H1 (cell line): ENCODE data around the gene PC.

Experiments
- CHD2 ChIP-seq: IDR thresholded peaks from 2 replicates; pipeline ENCODE4 v1.6.1; 2012; ENCODE audit warnings: low read length, improper control_type of control experiment
- CTCF ChIP-seq, 3 experiments: IDR thresholded peaks; 1 replicate in 2 of 3; 2 replicates in 1 of 3; pipeline versions ENCODE4 v1.5.1 to v1.6.1; 2011; ENCODE audit warnings: low read length in 3 of 3, mild to moderate bottlenecking in 3 of 3, inconsistent platforms in 2 of 3, low read depth in 1 of 3, moderate library complexity in 1 of 3; ENCODE audit not compliant: insufficient read depth in 1 of 3; ENCODE audit errors: control extremely low read depth in 1 of 3
- EZH2 ChIP-seq: fragments of 200-600 bp; sonication (generic); IDR thresholded peaks from 2 replicates; pipeline ENCODE4 v1.7.1; 2012; ENCODE audit warnings: low read depth, mild to moderate bottlenecking, moderate library complexity, low read length, inconsistent platforms; ENCODE audit not compliant: severe bottlenecking
- JUND ChIP-seq: IDR thresholded peaks from 2 replicates; pipeline ENCODE4 v1.6.1; 2011; ENCODE audit warnings: mild to moderate bottlenecking, improper control_type of control experiment, low read length
- PHF8 ChIP-seq: fragments of 200-600 bp; sonication (generic); conservative IDR thresholded peaks from 2 replicates; pipeline ENCODE4 v1.7.1; 2012; ENCODE audit warnings: low read depth, mild to moderate bottlenecking, inconsistent platforms, low read length, moderate library complexity
- POLR2A ChIP-seq, 2 experiments: IDR thresholded peaks; 1 replicate in 1 of 2; 2 replicates in 1 of 2; pipeline ENCODE4 v1.6.1; 2011; ENCODE audit warnings: low read depth in 2 of 2, low read length in 2 of 2, mild to moderate bottlenecking in 2 of 2; ENCODE audit errors: control extremely low read depth in 1 of 2
- TAF1 ChIP-seq: IDR thresholded peaks from 2 replicates; pipeline ENCODE4 v1.6.1; 2011; ENCODE audit warnings: mild to moderate bottlenecking, low read depth, low read length
- TEAD4 ChIP-seq: IDR thresholded peaks from 2 replicates; pipeline ENCODE4 v1.6.1; 2012; ENCODE audit warnings: low read depth, low read length, inconsistent platforms, mixed read lengths
- YY1 ChIP-seq: IDR thresholded peaks from 2 replicates; pipeline ENCODE4 v1.6.1; 2011; ENCODE audit warnings: low read depth, mild to moderate bottlenecking, low read length

GRCh38 chr11:66933531-66933930 is 24.7 kb downstream of the PC start:
- no peak for TF ChIP-seq EZH2
- no peak for TF ChIP-seq CTCF (IDR thresholded peaks at IDR 0.05; ENCODE audit: control extremely low read depth in 1 of 3, insufficient read depth in 1 of 3, low read depth in 1 of 3, low read length in 3 of 3)
- TF ChIP-seq PHF8: no peak
- peak; percentile 22; the same call in 1 of the 2 replicates for TF ChIP-seq TEAD4
- no peak for TF ChIP-seq JUND
- no peak for TF ChIP-seq POLR2A (IDR thresholded peaks at IDR 0.05; ENCODE audit: control extremely low read depth in 1 of 2, low read depth in 2 of 2, low read length in 2 of 2)
- no peak for TF ChIP-seq TAF1
- TF ChIP-seq YY1: no peak
- TF ChIP-seq CHD2: no peak
